22Rv1 (cell line): ENCODE measurements around the gene BAHCC1.
A peak's percentile ranks its signal among the peaks of the same experiment; 100 is the strongest.

Experiments
- H3K27ac ChIP-seq: fragments of 450-650 bp; 2 replicates; pipeline ENCODE4 v1.5.1; 2017
- ZFX ChIP-seq: fragments of 450-650 bp; IDR thresholded peaks from 2 replicates; pipeline ENCODE4 v1.6.1; 2017; ENCODE audit warnings: antibody characterized with exemption, borderline replicate concordance
- TF ChIP-seq, protein P1 (sequence below): fragments of 450-650 bp; IDR thresholded peaks from 2 replicates; pipeline ENCODE4 v1.5.1; 2017; ENCODE audit warnings: mild to moderate bottlenecking

BAHCC1 gene

DNA sequence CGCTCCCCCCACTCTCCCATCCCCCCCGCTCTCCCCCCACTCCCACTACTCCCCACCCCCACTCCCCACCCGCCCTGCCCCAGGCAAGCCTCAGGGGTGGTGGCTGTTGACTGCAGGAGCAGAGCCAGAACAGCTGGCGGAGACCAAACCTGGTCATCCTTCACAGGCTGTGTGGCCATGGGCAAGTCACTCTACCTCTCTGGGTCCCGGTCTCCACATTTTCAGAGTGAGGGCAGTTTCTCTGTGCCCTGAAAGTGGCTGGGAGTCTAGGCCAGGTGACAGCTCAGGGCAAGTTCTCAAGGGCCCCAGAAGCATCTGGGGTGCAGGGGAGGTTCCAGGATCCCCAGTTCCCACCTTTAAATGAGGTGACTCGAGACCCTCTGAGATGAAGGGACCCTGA is 15.1 kb upstream of the BAHCC1 start:
- no peak for TF ChIP-seq ZFX
- TF ChIP-seq, protein P1, sequence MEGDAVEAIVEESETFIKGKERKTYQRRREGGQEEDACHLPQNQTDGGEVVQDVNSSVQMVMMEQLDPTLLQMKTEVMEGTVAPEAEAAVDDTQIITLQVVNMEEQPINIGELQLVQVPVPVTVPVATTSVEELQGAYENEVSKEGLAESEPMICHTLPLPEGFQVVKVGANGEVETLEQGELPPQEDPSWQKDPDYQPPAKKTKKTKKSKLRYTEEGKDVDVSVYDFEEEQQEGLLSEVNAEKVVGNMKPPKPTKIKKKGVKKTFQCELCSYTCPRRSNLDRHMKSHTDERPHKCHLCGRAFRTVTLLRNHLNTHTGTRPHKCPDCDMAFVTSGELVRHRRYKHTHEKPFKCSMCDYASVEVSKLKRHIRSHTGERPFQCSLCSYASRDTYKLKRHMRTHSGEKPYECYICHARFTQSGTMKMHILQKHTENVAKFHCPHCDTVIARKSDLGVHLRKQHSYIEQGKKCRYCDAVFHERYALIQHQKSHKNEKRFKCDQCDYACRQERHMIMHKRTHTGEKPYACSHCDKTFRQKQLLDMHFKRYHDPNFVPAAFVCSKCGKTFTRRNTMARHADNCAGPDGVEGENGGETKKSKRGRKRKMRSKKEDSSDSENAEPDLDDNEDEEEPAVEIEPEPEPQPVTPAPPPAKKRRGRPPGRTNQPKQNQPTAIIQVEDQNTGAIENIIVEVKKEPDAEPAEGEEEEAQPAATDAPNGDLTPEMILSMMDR: no peak
- 0 out of 2 replicates have a peak overlapping the region, but pooled peaks have one; percentile 17 for H3K27ac ChIP-seq

DNA sequence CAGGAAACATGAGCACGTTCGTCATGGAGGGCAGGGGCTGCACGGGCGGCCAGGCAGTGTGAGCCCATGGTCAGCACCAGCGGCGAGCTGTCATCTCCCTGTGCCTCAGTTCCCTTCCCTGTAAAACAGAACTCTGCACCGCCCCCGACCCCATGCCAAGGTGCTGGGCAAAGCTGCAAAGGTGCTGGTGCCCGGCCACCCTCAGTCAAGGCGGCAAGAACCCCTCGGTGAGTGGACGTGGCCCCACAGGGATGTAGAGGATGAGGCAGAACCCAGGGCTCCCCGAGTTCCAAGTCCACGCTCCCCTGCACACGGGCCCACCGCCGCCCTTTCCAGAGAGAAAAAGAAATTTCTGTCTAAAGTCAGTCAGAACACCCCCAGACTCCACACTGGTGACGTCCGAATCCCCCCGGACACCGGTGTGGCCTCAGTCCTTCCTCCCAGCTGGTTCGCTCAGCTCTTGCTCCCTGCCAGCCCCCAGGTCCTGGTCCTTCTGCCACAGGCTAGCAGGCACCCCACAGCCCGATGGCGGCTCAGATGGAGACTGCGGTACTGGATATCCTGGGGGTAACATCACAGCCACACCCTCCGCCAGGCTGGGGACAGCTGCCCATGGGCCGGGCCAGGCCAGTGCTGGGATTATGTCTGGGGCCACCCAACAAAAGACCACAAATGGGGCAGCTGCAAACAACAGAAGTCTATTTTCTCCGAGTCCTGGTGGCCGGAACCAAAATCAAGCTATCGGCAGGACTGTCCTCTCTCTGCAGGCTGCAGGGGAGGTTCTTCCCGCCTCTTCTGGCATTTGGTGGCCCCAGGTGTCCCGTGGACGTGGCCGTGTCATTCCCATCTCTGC is 14.4 kb upstream of the BAHCC1 start:
- H3K27ac ChIP-seq: peak overlapping the region; percentile 17; the same call in 1 of the 2 replicates
- no peak for TF ChIP-seq ZFX
- TF ChIP-seq, protein P1: no peak

DNA sequence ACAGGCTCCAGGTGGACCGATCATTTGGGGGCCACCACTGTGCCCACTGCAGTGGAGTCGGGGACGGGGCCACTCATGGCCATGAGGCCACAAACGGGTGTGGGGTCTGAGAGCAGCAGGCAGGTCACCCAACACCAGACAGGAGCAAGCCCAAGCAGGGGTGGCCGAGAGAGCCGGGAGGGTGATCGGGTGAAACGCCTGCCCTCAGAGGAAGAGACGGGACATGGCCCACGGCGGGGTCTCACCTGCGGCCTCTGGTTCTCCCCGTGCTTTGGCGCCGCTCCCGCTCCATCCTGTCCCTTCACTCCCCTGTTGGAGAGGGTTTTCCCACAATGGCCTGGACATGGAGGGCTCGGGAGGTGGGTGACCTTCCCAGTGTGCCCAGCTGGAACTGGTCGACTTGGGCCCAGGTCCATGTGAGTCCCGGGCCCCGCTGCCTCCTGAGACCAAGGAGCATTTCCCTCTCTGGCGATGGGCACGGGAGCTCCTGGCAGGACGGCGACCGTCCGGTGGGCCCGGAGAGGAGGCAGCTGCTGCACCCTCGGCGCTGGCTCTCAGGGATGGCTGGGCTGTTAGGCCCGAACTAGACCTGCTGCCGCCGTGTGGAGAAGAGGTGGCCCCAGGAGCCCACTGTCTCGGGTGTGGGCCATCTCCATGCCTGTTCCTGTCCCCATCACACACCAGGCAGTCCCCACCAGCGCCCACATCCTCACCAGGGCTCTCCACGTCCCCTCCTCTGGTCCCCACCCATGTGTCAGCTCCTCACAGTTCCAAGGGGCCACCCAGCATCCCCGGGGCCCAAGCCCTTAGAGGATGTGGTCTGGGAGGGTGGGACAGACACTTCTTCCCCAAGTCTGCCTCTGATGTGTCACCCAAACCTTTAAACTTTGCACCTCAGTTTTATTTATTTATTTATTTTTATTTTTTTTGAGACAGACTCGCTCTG is 13.4 kb upstream of the BAHCC1 start:
- H3K27ac ChIP-seq: 0 out of 2 replicates have a peak overlapping the region, but pooled peaks have one; percentile 10
- TF ChIP-seq, protein P1: no peak
- TF ChIP-seq ZFX: no peak

DNA sequence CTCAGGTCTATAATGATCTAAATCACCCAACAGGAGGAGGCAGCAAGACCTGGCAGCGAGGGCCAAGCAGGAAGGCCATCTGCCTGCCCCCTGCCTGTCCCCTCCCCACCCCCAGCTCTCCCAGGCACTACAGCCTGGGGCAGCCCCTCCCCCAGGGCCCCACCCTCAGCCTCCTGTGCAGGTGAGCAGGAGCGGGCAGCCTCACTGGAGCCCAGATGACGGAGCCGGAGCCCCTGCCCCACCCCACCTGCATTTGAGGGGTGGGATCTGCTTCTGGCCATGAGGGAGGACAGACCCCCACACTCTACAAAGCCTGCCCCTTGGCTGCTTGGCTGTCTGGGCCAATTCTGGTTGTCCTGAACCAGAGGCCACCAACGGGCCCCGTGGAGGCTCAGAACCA is 12.4 kb upstream of the BAHCC1 start:
- no peak for TF ChIP-seq ZFX
- TF ChIP-seq, protein P1: no peak
- no peak overlapping the region for H3K27ac ChIP-seq

DNA sequence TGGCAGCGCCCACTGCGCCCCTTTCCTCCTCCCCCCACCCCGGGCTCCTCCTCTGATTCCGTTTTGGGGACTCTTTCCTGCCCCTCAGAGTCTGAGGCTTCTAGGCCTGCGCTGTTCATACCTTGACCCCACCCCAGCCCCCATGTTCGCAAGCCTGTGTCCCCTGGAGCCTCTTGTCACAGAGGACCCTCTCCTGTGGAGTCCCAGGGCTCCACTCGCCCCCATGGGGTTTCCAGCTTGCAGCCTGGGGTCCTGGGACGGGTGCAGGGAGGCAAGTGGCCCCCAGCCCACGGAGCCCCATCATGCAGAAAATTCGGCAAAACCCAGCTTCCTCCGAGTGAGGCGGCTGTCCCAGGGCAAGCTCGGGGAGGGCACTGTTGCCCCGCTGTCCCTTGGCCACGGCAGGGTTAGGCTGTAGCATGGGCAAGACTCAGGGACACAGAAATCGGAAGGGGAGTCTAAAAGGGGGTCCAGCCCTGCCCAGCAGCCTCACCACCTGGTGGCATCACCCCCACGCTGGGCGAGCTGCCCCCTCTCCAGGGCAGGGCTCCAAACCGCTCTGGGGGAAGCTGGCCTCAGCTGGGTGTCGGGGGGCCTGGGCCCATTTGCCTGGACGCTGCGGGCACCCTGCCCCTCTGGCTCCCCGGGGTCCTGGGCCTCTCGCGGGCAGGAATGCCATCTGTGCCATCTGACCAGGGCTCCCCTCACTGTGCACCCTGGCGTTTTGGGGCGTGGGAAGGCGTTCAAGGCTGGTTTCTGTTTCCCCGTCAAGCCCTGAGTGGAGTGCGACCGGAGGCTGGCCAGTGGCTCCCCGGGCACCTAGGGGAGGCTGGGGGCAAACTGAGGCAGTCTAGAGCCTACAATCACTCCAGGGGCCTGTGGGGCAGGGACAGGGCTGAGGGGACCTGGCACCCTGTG is 11.5 kb upstream of the BAHCC1 start:
- TF ChIP-seq ZFX: no peak
- TF ChIP-seq, protein P1: no peak
- no peak overlapping the region for H3K27ac ChIP-seq

DNA sequence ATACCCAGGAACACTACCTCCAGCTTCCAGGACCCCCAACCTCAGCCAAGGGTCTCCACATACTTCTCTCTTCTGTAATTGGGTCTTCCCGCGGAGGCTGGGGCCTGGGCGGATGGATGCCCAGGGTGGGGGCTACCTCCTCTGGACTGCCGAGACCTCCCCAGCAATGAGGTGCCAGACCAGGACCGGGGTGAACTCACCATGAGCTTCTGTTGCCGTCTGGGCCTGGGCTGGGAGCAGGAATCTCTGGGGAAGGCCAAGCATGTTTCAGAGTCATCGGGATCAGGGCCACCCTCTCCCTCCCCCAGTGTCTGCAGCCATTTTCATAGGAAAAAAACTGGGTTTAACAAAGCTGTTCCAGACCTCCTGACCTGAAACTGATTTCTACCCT is 10.3 kb upstream of the BAHCC1 start:
- peak overlapping the region; percentile 100 for H3K27ac ChIP-seq
- no peak for TF ChIP-seq ZFX
- TF ChIP-seq, protein P1: no peak
